Immature natural killer cell (primary cell): ENCODE measurements around the gene KATNIP. TPM values are rescaled to one million over a fixed set of nuclear protein-coding genes. Genes with fewer than 3 reads are reported as not detected.

ENCODE experiments used
- DNase-seq, 3 donors: peaks; one replicate each; pipeline ENCODE4 v3.0.0; 2022; ENCODE audit warnings: mixed read lengths in 1 of 3
- H3K27ac Mint-ChIP-seq, 6 donors: one replicate each; pipeline ENCODE4 v1.8.0; 2020; ENCODE audit warnings: mixed read lengths in 6 of 6, mild to moderate bottlenecking in 5 of 6, inconsistent platforms in 4 of 6, moderate library complexity in 3 of 6
- H3K27me3 Mint-ChIP-seq, 3 donors: one replicate each; pipeline ENCODE4 v1.8.0; 2020 to 2021; ENCODE audit warnings: low read depth in 3 of 3, mild to moderate bottlenecking in 3 of 3, mixed read lengths in 3 of 3, moderate library complexity in 3 of 3, inconsistent platforms in 1 of 3
- H3K36me3 Mint-ChIP-seq, 3 donors: one replicate each; pipeline ENCODE4 v1.8.0; 2020; ENCODE audit warnings: mixed read lengths in 3 of 3, inconsistent platforms in 2 of 3, mild to moderate bottlenecking in 2 of 3
- H3K4me1 Mint-ChIP-seq, 2 donors: one replicate each; pipeline ENCODE4 v1.8.0; 2020; ENCODE audit warnings: inconsistent platforms in 2 of 2, mild to moderate bottlenecking in 2 of 2, mixed read lengths in 2 of 2, moderate library complexity in 1 of 2
- H3K4me3 Mint-ChIP-seq, 5 donors: one replicate each; pipeline ENCODE4 v1.8.0; 2020; ENCODE audit warnings: mild to moderate bottlenecking in 5 of 5, mixed read lengths in 5 of 5, inconsistent platforms in 3 of 5, moderate library complexity in 3 of 5
- H3K9me3 Mint-ChIP-seq, 6 donors: one replicate each; pipeline ENCODE4 v1.8.0; 2020; ENCODE audit warnings: mild to moderate bottlenecking in 6 of 6, mixed read lengths in 6 of 6, inconsistent platforms in 4 of 6, moderate library complexity in 3 of 6
- polyA plus RNA-seq, 3 donors: library from polyadenylated mRNA; unstranded; fragments of 300-500 nt; fragmentation: Illumina TruSeq; gene quantifications; one replicate each; pipeline ENCODE4 v1.2.3, GENCODE V29; 2021

KATNIP gene
- polyA plus RNA-seq, 3 donors from 2014 or later = 1.7 to 7.2 TPM; not detected in 1

DNA sequence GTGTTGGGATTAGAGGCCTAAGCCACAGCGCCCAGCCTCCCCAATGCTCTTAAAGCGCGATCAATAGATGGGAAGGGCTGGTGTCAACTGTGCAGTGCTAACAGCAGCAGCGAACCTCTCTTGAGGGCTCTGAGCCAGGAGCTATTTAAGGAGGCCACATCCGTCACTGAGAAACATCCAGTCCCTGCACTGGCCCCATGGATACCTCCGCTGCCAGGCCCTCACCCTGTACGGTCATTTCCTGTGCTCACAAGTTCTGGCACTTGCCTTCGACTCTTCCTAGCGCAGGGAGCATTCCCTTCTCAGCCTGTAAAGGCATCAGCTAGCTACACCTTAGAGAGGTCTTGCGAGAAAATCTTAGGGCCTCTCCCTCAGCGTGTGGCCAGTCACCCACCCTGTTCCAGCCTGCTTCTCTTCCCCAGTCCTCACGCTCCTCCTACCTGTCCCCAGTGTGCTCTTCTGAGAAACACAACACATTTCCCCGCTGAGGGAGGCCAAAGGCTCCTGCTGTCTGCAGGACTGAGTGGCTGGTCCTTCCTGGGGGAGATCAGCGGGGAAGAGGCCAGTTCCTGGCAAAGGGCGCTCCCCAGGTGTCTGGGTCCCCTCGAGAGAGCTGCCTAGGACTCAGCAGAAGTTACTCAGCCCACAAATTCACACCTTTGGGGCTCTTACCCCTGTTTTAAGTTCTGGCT, 28.8 kb upstream of the KATNIP start:
- peak overlapping the region in 1 of 5 donors; percentile 18 for H3K4me3 Mint-ChIP-seq
- peaks cover 12 to 23% of the 10 kb centered on the region in 2 donors for H3K4me1 Mint-ChIP-seq
- H3K27ac Mint-ChIP-seq = peak overlapping the region in 2 of 6 donors; percentile 5 to 84
- H3K9me3 Mint-ChIP-seq = no peaks in the 10 kb centered on the region
- H3K36me3 Mint-ChIP-seq = peaks cover 12 to 41% (median 28%) of the 10 kb centered on the region in 3 donors
- H3K27me3 Mint-ChIP-seq = peaks cover 0 to 2% (median 0%) of the 10 kb centered on the region in 3 donors
- DNase-seq = no peak

DNA sequence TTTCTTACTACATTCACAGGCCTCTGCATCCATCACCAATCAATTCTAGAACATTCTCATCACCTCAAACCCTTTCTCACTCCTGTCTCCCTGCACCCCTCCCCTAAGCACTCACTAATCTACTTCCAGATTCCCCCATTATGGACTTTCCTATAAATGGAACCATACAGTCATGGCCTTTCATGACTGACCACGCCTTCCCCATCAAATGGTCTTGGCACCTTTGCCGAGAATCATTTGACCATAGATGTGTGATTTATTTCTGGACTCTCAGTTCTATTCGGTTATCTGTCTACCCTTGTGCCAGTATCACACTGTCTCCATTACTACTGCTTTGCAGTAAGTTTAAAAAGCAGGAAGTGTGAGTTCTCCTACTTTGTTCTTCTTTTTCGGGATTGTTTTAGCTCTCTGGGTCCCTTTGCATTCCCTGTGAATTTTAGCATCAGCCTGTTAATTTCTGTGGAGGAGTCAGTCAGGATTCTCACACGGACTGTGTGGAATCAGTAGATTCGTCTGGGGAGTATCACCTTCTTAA, 27.7 kb upstream of the KATNIP start:
- Mint-ChIP-seq H3K36me3 (peaks cover 17 to 43% (median 24%) of the 10 kb centered on the region in 3 donors), H3K9me3 (no peaks in the 10 kb centered on the region), H3K27ac (peak overlapping the region in 4 of 6 donors; percentile 2 to 80 (median 7)), H3K27me3 (peaks cover 0 to 2% (median 1%) of the 10 kb centered on the region in 3 donors), H3K4me1 (peaks cover 12 to 23% of the 10 kb centered on the region in 2 donors), H3K4me3 (no peak overlapping the region)
- DNase-seq = no peak

DNA sequence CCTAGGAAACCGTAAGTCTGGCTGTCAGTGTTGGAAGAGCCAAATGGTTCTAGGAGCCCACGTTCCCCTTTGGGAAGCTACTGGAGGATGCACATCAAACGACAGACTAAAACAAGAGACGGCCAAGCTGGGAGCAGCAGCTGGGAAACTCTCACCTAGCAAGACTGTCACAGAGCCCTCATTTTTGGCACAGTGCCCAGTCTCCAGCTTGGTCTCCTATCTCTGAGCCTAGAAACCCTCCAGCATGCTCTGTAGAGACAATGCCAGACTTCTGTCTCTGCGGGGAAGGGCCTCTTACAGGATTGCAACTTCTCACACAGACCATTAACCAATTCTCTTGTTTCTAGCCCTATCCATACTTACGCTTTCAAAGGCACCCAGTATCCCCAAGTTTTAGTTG, 23.8 kb upstream of the KATNIP start:
- Mint-ChIP-seq H3K27ac (no peak overlapping the region), H3K9me3 (no peaks in the 10 kb centered on the region), H3K27me3 (peaks cover 0 to 3% (median under 1%) of the 10 kb centered on the region in 3 donors), H3K4me3 (no peak overlapping the region), H3K36me3 (peaks cover 40 to 71% (median 40%) of the 10 kb centered on the region in 3 donors), H3K4me1 (peaks cover 19 to 31% of the 10 kb centered on the region in 2 donors)
- no peak for DNase-seq

DNA sequence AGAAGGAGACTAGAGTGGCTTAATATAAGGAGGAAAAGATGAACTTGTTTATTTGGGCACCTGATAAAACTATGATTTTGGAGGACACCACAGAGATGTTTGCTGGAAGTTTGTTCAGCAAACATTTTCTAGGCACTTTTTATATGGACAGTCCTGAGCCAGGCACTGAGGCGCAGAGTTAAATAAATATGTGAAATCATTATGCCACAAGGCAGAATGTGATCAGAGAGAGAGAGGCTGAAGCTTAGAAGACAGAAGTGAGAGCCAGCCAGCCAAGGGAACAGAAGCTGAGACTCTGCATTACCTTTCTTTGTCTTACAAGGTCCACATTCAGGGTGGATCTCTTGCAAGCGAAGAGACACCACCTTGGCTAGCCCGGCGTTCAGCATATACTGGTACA, 21.6 kb upstream of the KATNIP start:
- peaks cover 45 to 76% (median 54%) of the 10 kb centered on the region in 3 donors for H3K36me3 Mint-ChIP-seq
- no peak overlapping the region for H3K4me3 Mint-ChIP-seq

DNA sequence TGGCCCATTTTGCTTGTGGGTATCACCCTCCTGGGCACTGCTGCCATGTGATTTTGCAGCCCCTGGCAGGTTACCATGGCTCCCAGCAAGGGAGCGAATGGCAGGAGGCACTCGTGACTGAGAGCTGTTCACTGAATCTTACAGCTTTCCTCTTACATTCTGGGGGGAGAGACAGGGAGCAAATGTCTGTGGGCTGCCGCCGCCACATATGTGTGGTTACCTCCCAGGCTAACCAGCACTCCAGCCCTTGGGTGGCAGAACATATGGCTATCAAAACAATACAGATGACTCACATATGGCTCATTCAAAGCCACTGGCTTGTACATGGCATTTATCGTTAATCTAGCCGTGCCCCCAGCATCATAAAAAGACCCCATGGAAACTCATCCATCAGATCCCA, 20.0 kb upstream of the KATNIP start:
- Mint-ChIP-seq H3K4me1 (peaks cover 23 to 32% of the 10 kb centered on the region in 2 donors), H3K27ac (peak overlapping the region in 1 of 6 donors; percentile 29), H3K36me3 (peaks cover 49 to 79% (median 63%) of the 10 kb centered on the region in 3 donors)

More for the DNA sequence above, 21.6 kb upstream of the KATNIP start:
- Mint-ChIP-seq H3K9me3 (no peaks in the 10 kb centered on the region), H3K27ac (no peak overlapping the region), H3K27me3 (peaks cover 0 to 5% (median 3%) of the 10 kb centered on the region in 3 donors), H3K4me1 (peaks cover 23 to 30% of the 10 kb centered on the region in 2 donors)
- no peak for DNase-seq

DNA sequence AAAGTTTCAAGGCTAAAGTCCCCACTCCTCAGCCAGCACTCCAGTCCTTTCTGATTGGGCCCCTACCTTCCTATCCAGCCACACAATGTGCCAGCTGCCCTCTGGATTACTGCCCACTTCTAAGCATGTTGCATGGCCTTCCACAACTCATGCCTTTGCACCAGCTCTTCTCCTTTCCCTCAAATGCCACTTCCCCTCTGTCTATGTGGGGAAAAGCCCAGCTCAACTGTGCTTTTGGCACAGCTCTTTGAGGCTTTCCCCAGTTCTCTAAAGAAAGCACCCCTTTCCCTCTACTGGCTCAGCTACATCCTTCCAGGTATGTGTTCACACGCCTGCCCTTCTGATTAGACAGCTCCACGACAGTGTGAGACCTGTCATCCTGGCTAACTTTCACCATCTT, 18.8 kb upstream of the KATNIP start:
- Mint-ChIP-seq H3K27ac (peak overlapping the region in 3 of 6 donors; percentile 40 to 60 (median 51)), H3K4me1 (peaks cover 25 to 32% of the 10 kb centered on the region in 2 donors), H3K4me3 (no peak overlapping the region), H3K9me3 (no peaks in the 10 kb centered on the region), H3K36me3 (peaks cover 47 to 78% (median 66%) of the 10 kb centered on the region in 3 donors), H3K27me3 (peaks cover 0 to 7% (median 3%) of the 10 kb centered on the region in 3 donors)
- DNase-seq = no peak

More for the DNA sequence above, 20.0 kb upstream of the KATNIP start:
- H3K27me3 Mint-ChIP-seq = peaks cover 0 to 7% (median 3%) of the 10 kb centered on the region in 3 donors
- no peak overlapping the region for H3K4me3 Mint-ChIP-seq
- no peaks in the 10 kb centered on the region for H3K9me3 Mint-ChIP-seq
- DNase-seq = no peak

DNA sequence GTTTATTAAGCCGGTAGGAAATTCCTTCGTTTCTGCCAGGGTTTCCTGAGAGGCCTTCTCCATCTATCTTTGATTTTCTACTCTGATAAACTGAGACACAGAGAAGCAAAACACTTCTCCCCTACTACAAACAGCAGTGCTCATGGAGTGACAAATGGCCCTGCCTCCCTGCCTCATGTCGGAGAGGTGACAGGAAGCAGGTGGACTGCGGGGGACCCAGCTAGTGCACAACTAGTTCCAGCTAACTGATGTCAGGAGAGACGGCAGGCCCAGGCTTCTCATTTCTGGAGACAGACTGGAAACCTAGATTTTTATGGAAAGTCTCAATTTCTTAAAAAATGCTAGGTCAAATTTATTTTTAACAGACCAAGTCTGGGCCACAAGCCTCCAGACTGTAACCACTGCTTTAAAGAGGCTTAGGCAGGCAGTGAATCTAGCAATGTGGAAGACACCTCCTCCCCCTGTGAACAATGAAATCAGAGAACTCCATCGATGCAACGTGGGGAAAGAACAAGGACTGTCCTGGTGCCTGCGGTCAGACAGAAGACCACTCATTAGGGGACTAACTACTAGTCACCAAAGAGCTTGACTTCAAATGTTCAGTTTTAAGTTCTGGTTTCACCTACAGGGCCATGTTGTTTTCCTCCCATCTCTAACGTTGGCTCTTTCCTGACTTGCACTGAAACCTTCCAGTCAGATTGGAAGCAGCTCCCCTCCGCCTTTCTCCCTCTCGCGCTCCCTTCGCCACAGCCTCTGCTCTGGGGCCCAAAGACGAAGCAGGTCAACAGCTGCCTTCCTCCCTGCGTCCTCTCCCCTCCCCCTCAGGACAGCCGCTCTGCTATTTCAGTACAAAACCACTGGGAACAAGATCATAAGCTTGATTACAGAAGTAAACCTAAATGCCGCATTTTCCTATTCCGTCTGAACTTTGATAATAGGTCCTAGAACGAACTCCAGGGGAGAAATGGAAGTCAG, 17.8 kb upstream of the KATNIP start:
- H3K4me3 Mint-ChIP-seq = peak overlapping the region in 1 of 5 donors; percentile 18

DNA sequence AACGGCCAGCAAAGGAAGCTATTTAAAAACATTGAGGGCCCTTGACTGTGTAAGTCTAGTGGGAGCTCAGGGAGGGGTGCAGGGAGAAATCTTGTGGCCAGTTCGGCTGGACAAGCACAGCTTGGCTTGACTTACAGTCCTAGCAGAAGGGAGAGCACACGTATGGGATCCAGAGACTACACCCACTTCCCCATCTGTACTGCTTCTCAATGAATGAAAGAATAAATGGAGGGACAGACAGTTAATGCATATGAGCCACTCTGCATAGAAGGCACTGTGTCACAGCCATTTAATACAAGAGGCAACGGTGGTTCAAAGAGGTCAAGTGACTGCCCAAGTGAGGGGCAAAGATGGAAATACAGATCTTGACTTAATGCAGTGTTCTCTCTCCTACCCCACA, 15.7 kb upstream of the KATNIP start:
- peaks cover 0 to 7% (median 2%) of the 10 kb centered on the region in 3 donors for H3K27me3 Mint-ChIP-seq
- H3K9me3 Mint-ChIP-seq = no peaks in the 10 kb centered on the region
- H3K27ac Mint-ChIP-seq = no peak overlapping the region
- no peak for DNase-seq
- peaks cover 42 to 48% of the 10 kb centered on the region in 2 donors for H3K4me1 Mint-ChIP-seq
- peaks cover 50 to 81% (median 68%) of the 10 kb centered on the region in 3 donors for H3K36me3 Mint-ChIP-seq
- H3K4me3 Mint-ChIP-seq = no peak overlapping the region

More for the DNA sequence above, 17.8 kb upstream of the KATNIP start:
- Mint-ChIP-seq H3K36me3 (peaks cover 51 to 82% (median 69%) of the 10 kb centered on the region in 3 donors), H3K27ac (peak overlapping the region in 5 of 6 donors; percentile 11 to 73 (median 57)), H3K27me3 (peaks cover 0 to 7% (median 2%) of the 10 kb centered on the region in 3 donors), H3K9me3 (no peaks in the 10 kb centered on the region), H3K4me1 (peaks cover 26 to 32% of the 10 kb centered on the region in 2 donors)
- DNase-seq = no peak

DNA sequence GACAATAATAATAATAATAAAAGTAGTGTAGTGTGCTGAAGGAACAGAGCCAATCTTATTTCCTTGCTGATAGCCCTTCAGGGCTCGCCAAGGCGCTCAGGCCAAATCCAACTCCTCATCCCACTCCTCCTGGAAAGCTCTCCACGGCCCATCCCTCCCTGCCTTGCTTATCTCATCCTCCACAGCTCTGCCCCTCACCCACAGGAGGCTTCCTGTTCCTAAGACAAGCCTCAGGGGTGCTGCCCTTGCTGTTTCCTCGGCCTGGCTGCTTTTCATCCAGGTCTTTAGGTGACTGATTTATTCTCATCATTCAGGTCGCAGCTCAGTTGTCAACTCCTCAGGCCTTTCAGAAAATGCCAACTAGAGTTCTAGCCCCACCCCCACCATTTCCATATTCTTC, 11.4 kb upstream of the KATNIP start:
- Mint-ChIP-seq H3K4me3 (peak overlapping the region; percentile 10 to 69 (median 25)), H3K4me1 (peaks cover 30% of the 10 kb centered on the region in 2 donors), H3K27ac (peak overlapping the region; percentile 82 to 86 (median 84)), H3K9me3 (no peaks in the 10 kb centered on the region), H3K27me3 (peaks cover 0 to 3% (median 2%) of the 10 kb centered on the region in 3 donors), H3K36me3 (peaks cover 50 to 78% (median 63%) of the 10 kb centered on the region in 3 donors)
- no peak for DNase-seq

DNA sequence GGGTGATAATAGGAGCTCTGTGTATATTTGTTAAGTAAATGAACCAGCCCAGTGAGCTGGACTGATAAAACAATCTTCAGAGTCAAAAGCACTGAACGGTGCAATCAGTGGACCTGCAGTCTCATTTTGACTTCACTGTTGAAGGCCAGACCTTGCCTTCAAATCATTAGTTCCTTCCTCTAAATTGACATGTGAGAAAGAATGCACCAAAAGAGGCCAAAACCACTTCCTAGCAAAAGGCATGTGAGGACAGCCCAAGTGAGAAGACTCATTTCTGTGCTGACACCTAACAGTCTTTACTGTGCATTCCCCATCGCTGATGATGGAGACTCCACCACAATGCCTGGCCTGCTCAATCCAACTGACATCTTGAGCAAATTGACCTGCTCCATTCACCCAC, 10.8 kb upstream of the KATNIP start:
- Mint-ChIP-seq H3K4me3 (peak overlapping the region in 4 of 5 donors; percentile 48 to 69 (median 66)), H3K9me3 (no peaks in the 10 kb centered on the region), H3K4me1 (peaks cover 30% of the 10 kb centered on the region in 2 donors), H3K27ac (peak overlapping the region; percentile 82 to 86 (median 84)), H3K27me3 (peaks cover 0 to 6% (median 2%) of the 10 kb centered on the region in 3 donors), H3K36me3 (peaks cover 53 to 79% (median 65%) of the 10 kb centered on the region in 3 donors)
- DNase-seq = peak; percentile 23 to 35 (median 28)

DNA sequence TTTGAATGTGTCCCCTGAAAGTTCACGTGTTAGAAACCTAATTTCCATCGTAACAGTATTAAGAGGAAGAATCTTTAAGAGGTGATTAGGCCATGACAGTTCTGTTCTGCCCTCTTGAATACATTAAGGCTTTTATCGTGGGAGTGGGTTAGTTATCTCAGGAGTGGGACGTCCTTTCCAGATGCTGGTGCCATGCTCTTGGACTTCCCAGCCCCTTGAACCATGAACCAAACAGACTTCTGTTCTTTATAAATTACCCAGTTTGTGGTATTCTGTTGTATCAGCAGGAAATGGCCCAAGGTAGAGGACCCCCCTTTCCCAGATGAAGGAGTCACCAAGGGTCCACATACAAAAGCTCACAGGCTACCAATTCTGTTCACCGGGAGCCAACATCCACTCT, 10.3 kb upstream of the KATNIP start:
- Mint-ChIP-seq H3K36me3 (peaks cover 58 to 78% (median 66%) of the 10 kb centered on the region in 3 donors), H3K9me3 (no peaks in the 10 kb centered on the region), H3K4me1 (peaks cover 30 to 33% of the 10 kb centered on the region in 2 donors), H3K4me3 (peak overlapping the region in 4 of 5 donors; percentile 48 to 69 (median 66)), H3K27ac (peak overlapping the region; percentile 82 to 86 (median 84)), H3K27me3 (peaks cover 0 to 6% (median 3%) of the 10 kb centered on the region in 3 donors)
- no peak for DNase-seq

DNA sequence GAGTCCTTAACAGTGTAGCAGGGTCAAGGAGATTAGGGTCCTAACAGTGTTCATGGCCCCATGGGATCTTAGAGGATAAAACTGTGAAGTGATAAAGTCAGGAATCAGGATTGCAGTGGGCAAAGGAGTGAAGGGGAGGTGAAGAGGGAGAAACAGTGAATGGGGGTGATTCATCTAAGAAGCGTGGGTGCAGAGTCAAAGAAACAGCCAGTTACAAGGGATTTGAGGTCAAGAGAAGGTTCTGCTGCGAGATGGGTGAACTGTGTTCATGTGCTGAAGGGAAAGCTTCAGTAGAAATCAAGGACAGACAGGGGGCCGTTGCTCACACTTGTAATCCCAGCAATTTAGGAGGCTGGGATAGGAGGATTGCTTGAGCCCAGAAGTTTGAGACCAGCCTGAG, 6.1 kb upstream of the KATNIP start:
- Mint-ChIP-seq H3K9me3 (no peaks in the 10 kb centered on the region), H3K27ac (no peak overlapping the region), H3K4me1 (peaks cover 39 to 49% of the 10 kb centered on the region in 2 donors), H3K27me3 (peaks cover 0 to 6% (median 5%) of the 10 kb centered on the region in 3 donors), H3K4me3 (no peak overlapping the region), H3K36me3 (peaks cover 39 to 52% (median 51%) of the 10 kb centered on the region in 3 donors)
- no peak for DNase-seq

DNA sequence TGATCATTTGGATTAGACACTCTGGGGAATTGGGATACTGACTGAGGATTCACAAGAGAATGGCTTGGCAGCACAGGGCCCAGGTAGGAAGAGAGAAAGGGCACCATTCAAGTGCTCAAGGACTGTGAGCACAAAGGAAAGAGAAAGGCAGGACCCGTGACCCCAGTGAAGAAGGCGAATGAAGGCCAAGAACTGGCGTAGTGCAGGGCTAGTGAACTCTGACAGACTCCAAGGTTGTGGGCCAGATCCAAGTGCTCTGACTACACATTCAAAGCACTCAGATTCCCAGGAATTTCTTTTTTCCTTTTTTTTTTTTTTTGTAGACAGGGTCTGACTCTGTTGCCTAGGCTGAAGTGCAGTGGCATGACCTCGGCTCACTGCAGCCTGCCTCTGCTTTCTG, 5.3 kb upstream of the KATNIP start:
- DNase-seq = no peak
- peaks cover 32 to 45% (median 43%) of the 10 kb centered on the region in 3 donors for H3K36me3 Mint-ChIP-seq
- H3K27me3 Mint-ChIP-seq = peaks cover 3 to 10% (median 7%) of the 10 kb centered on the region in 3 donors
- H3K27ac Mint-ChIP-seq = peak overlapping the region in 2 of 6 donors; percentile 2 to 49
- no peak overlapping the region for H3K4me3 Mint-ChIP-seq
- peaks cover 37 to 47% of the 10 kb centered on the region in 2 donors for H3K4me1 Mint-ChIP-seq
- no peaks in the 10 kb centered on the region for H3K9me3 Mint-ChIP-seq
